Fibroblast of the aortic adventitia (primary cell): ENCODE data around the gene DVL1. TPM values are rescaled to one million over a fixed set of nuclear protein-coding genes. Genes with fewer than 3 reads are reported as not detected.

Source experiments
- DNase-seq: peaks from one replicate; pipeline ENCODE4 v3.0.0-alpha.2; 2010; ENCODE audit warnings: low read depth
- H3K4me3 ChIP-seq: 2 replicates; pipeline ENCODE4 v1.5.1; 2011; ENCODE audit warnings: low read depth, mild to moderate bottlenecking, control low read depth, low read length, moderate library complexity
- CTCF ChIP-seq: IDR thresholded peaks from 2 replicates; pipeline ENCODE4 v1.5.1; 2011; ENCODE audit warnings: mild to moderate bottlenecking, low read length, control low read depth, inconsistent platforms; ENCODE audit not compliant: insufficient read depth
- total RNA-seq: library from RNA; depleted of rRNA; stranded (reverse); fragments of >200 nt; gene quantifications from 2 replicates; pipeline ENCODE4 v1.2.3, GENCODE V29; 2012; ENCODE audit warnings: low replicate concordance

Gene DVL1
- total RNA-seq, 1 donor, result 89.0 TPM

GRCh38 chr1:1345860-1346500 is 3.2 kb downstream of the DVL1 start:
- no peak for DNase-seq
- H3K4me3 ChIP-seq, result peak overlapping the region; percentile 37
- no peak for TF ChIP-seq CTCF

- TF ChIP-seq CTCF, result peak; percentile 4
- no peak for DNase-seq
- peak overlapping the region; percentile 17 for H3K4me3 ChIP-seq
These were observed 3.8 kb downstream of the DVL1 start for GRCh38 chr1:1345384-1345783.

GRCh38 chr1:1344655-1345361 is 4.4 kb downstream of the DVL1 start:
- peak; percentile 57 for TF ChIP-seq CTCF
- DNase-seq, result peak; percentile 58
- H3K4me3 ChIP-seq, result peak overlapping the region; percentile 17

- TF ChIP-seq CTCF, result no peak
- H3K4me3 ChIP-seq, result no peak overlapping the region
- no peak for DNase-seq
These were observed 5.3 kb downstream of the DVL1 start for GRCh38 chr1:1343811-1344421.

- no peak overlapping the region for H3K4me3 ChIP-seq
- DNase-seq, result no peak
- no peak for TF ChIP-seq CTCF
These were observed 6.6 kb downstream of the DVL1 start for GRCh38 chr1:1342584-1343115.

- no peak overlapping the region for H3K4me3 ChIP-seq
- DNase-seq, result no peak
- TF ChIP-seq CTCF, result no peak
These were observed 7.1 kb downstream of the DVL1 start for GRCh38 chr1:1342061-1342562.
